OCI-LY7 (cell line): Measurements from ENCODE around the gene SPECC1.

Experiments
- CTCF ChIP-seq: fragments of 200-600 bp; sonication (generic); conservative IDR thresholded peaks from 2 replicates; pipeline ENCODE4 v1.5.1; 2014; ENCODE audit warnings: mild to moderate bottlenecking, antibody characterized with exemption, low read length, moderate library complexity, mixed read lengths
- EZH2phosphoT487 ChIP-seq: fragments of 200-600 bp; sonication (generic); IDR thresholded peaks from 2 replicates; pipeline ENCODE4 v1.6.1; 2018; ENCODE audit warnings: low read depth, borderline replicate concordance, mild to moderate bottlenecking, mixed run types, antibody characterized with exemption, low read length, moderate library complexity, mixed read lengths

GRCh38 chr17:20275653-20276052, 266.5 kb downstream of the SPECC1 start:
- no peak for TF ChIP-seq CTCF
- no peak for TF ChIP-seq EZH2phosphoT487
